Activated CD8-positive, alpha-beta memory T cell treated with anti-CD3 and anti-CD28 coated beads for 36 hours (primary cell): ENCODE results near the gene ZNF521. TPM values are rescaled to one million over a fixed set of nuclear protein-coding genes. Genes with fewer than 3 reads are reported as not detected.
"Not testable (repeated sequence)": the region's sequence is repeated elsewhere in the genome, so short reads cannot be mapped to it uniquely, and the experiment has no call there.

Source experiments
- CTCF ChIA-PET: fragments of 350-600 bp; sonication (Branson Sonifier 250); formaldehyde crosslinking; loops from one replicate; lab custom pipeline; 2021; ENCODE audit warnings: antibody characterized with exemption; lab: Charles Lee
- POLR2A ChIA-PET: fragments of 350-600 bp; sonication (Branson Sonifier 250); formaldehyde crosslinking; loops from one replicate; lab custom pipeline; 2021; ENCODE audit warnings: antibody characterized with exemption; lab: Charles Lee
- total RNA-seq, 2 experiments: library from RNA; stranded (reverse); gene quantifications; one replicate each; pipeline ENCODE4 v1.2.3, GENCODE V29; 2021

The ZNF521 gene
- total RNA-seq, 2 experiments from 2014 or later = not detected

DNA sequence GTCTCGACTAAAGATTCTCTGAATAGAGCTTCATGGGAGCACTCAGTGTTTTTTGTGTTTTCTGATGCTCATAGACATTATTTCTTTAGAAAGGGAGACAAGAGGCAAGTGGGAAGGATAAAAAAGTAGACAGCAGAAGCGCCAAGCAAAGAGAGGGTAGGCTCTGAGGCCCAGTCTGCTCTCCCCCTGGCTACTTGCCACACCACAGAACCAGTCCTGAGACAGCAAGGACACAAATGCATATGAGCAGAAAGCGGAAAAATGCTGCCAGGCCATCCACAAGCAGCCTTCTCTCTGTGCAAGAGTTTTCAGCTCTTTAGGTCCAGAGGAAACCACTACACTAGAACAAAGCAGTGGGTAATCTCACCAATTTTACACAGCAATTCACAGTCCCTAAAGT is 285.4 kb downstream of the ZNF521 start:
- CTCF ChIA-PET = no interaction called here

DNA sequence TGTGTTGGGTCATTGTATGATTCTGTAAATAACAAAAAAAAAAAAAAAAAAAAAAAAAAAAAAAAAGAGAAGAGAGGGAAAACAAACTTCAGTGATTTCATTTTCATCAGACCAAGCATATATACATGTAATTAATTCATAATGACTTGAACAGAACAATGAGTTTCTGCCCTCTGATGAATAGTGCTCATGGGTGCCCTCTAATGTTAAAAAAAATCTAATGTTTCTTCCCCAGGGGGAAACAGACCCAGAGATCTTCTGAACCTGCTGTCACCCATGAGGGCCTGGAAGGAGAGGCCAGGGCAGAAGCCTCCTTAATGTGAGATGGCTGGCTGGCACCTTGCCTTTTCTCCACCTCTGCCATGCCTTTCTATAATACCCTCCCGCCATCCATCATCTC is 289.2 kb downstream of the ZNF521 start:
- CTCF ChIA-PET = no interaction called here
- POLR2A ChIA-PET = no interaction called here

More for the DNA sequence above, 285.4 kb downstream of the ZNF521 start:
- POLR2A ChIA-PET = no interaction called here

DNA sequence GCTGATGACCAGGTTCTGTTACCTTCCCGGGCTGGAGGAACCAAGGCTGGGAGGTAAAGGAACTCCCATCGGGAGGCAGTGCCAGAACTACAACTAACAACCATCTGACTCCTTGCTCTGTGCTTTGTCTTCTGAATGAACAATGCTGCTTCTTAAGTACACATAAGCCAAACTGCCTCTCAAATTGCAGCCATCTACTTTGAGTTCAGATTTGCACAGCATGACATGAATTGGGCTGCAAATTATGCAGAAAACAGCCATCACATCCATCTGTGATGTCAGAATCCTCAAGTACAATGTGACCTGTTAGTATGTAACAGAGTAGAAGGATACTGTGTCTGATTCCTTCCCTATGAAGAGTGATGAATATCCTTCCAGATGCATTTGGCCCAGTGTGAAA is 290.6 kb downstream of the ZNF521 start:
- CTCF ChIA-PET = no interaction called here

DNA sequence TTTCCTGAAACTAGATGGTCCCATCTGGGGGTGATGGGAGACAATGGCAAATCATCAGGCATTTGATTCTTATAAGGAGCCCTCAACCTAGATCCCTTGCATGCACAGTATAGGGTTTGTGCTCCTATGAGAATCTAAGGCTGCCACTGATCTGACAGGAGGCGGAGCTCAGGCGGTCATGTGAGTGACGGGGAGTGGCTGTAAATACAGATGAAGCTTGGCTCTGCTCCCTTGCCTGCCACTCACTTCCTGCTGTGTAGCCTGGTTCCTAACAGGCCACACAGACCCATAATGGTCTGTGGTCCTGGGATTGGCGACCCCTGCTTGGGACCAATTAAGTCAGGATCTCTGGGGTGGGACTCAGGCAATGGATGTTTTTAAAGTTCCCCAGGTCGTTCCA is 293.4 kb downstream of the ZNF521 start:
- ChIA-PET POLR2A (no interaction called here), CTCF (no interaction called here)

More for the DNA sequence above, 290.6 kb downstream of the ZNF521 start:
- POLR2A ChIA-PET = no interaction called here

DNA sequence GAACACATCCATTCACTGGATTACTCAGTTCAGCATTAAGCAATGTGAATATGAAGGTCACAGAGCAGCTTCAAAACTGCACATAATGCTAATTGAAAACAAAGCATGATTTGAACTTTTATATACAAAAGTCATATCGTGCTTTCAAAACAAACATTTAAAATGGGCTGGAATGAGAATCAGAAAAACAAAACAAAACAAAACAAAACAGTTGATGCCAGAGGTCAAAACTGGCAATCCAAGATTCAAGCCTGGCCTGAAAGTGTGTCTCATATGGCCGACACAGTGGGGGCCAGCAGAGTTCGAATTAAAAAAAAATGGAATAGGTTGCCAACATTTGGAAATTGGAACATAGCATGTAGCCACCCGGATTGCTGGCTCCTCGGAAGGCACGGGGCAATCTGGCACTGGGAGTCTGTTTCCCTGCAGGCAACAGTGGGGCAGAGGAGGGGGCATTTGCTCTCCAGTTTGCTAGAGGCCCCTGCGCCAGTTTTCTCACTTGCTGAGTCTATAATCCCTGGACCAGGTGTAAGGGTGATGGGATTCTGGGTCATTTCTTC is 294.4 kb downstream of the ZNF521 start:
- CTCF ChIA-PET = no interaction called here
- POLR2A ChIA-PET = no interaction called here

DNA sequence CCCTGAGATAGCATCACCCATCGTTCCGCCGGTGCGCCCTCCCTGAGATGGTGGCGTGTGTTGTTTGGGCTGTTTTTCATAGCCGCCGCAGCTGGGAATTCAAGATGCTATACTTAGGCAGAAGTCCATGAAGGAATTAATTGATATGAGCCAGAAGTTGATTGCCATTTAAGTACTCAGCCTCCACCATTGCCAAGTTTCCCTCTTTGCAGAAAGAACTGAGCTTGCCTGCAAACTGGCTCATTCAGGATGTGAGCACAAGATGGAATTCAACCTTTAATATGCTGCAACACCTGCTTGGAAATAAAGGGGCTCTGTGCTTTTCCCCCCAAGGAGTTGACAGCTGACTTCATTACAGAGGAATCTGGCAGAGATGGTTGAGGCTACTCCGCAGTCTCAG is 295.5 kb downstream of the ZNF521 start:
- ChIA-PET CTCF (no interaction called here), POLR2A (no interaction called here)

- ChIA-PET CTCF (no interaction called here), POLR2A (no interaction called here)
Measured at GRCh38 chr18:25055076-25055475, 296.9 kb downstream of the ZNF521 start.

DNA sequence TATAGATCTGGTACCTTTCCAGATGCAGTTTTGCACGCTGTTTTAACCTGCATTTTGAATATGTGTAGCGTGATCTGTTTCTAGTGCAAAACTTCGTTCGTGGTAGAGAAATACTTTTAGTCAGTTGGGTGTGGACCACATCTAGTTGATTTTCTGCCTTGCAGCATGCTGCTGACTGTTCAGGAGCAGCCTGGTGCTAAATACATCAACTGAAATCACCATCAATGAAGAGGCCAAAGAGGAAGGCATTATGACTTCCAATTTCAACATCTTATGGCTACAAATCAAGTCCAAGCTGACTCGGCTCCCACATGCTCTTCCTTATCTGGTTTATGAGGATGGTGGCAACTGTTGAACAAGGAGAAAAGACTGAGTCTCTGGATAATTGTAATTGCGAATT is 298.5 kb downstream of the ZNF521 start:
- CTCF ChIA-PET = no interaction called here

DNA sequence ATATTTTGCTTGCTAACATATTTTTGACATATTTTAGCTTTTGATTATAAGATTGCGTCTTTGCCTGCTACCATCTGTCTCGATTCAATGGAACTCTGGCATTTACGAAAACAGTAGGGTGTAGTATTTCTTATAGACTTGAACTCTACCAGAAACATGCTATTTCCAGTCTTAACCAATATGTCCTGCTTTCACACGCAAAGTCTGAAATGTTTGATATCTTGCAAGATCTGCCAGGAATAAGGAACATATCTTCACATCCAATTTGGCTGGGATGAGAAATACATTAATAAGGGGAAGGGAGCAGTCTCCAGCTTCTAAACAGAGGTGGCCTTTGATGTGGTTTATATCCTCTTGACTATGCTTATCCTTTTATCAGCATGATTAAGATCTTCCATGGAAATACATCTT is 299.4 kb downstream of the ZNF521 start:
- CTCF ChIA-PET = interaction anchor here (0.7 kb wide), 1 partner anchor 296 kb away, joined by 6 read pairs; no protein-coding TSS in a partner anchor
- POLR2A ChIA-PET = no interaction called here

More for the DNA sequence above, 298.5 kb downstream of the ZNF521 start:
- POLR2A ChIA-PET = no interaction called here

GRCh38 chr18:25050605-25051004 is 301.4 kb downstream of the ZNF521 start:
- ChIA-PET CTCF (no interaction called here), POLR2A (no interaction called here)

GRCh38 chr18:25047983-25048382 is 304.0 kb downstream of the ZNF521 start:
- ChIA-PET POLR2A (no interaction called here), CTCF (no interaction called here)

GRCh38 chr18:25047421-25047820 is 304.5 kb downstream of the ZNF521 start:
- ChIA-PET CTCF (no interaction called here), POLR2A (no interaction called here)

GRCh38 chr18:25044694-25045093 is 307.3 kb downstream of the ZNF521 start:
- ChIA-PET POLR2A (no interaction called here), CTCF (no interaction called here)

GRCh38 chr18:25043104-25043503 is 308.9 kb downstream of the ZNF521 start:
- CTCF ChIA-PET = no interaction called here

DNA sequence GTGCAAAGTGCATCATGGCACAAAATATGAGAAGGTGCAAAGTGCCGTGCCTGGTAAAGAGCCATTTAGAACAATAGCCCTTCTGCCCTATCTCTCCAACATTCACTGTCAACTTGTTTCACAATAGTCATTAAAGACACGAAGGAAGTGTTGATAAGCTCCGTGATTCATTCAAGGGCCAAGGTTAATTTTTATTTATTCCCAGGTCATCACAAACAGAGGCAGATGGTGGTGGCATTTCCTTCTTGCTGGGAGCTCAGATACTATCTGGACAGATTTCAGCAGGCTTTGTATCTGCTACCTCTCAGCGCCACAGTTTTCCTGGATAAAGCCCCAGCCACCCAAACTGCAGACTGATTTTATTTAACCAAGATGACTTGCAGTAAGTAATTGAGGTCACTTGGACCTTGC is 309.3 kb downstream of the ZNF521 start:
- ChIA-PET POLR2A (no interaction called here), CTCF (no interaction called here)

More at GRCh38 chr18:25043104-25043503, 308.9 kb downstream of the ZNF521 start:
- POLR2A ChIA-PET = no interaction called here

DNA sequence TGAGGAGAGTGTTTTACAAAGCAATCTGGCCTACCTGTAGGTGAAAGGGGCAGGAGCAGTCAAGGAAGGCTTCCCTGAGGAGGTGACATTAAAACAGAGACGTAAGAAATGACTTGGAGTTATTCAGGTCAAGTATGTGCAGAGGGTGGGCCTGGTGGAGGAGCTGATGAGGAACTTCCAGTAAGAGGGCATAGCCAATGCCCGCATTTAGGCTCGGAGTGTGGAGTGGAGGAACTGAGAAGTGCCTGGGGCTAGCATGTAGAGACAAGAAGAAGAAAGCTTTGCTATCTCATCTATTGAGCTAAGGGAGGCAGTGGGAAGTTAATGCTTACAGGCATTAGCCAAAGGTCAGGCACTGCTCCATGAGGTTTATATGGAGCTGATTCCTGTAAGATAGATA is 312.2 kb downstream of the ZNF521 start:
- ChIA-PET CTCF (no interaction called here), POLR2A (no interaction called here)

DNA sequence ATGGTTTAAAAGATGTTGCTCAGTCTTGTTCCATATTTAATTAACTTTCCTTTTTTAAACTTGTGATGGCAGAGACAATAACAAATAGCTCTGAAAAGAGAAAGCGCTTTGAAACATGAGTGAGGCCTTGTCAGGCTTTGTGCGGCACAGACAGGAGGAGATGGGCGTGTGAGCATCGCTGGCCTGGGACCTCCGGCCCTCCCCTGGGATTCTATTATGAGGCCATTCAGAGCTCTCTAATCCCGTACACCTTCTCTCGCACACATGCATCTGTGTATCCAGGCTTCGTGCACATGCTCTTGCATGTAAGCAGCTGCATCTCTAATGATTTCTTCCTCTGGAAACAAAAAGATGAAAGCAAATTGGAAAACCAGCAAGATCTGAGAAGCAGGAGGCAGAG is 313.7 kb downstream of the ZNF521 start:
- ChIA-PET CTCF (no interaction called here), POLR2A (no interaction called here)

- CTCF ChIA-PET = no interaction called here
Measured at GRCh38 chr18:25033747-25034471, 318.1 kb downstream of the ZNF521 start.

DNA sequence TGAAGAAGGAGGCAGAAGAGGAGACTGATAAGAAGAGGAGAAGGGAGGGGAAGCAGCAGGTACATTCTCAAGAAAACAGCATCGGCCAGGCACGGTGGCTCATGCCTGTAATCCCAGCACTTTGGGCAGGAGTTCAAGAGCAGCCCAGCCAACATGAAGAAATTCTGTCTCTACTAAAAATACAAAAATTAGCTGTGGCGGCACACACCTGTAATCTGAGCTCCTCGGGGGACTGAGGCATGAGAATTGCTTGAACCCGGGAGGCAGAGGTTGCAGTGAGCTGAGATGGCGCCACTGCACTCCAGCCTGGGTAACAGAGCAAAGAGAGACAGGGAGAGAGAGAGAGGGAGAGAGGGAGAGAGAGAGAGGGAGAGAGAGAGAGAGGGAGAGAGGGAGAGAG is 318.8 kb downstream of the ZNF521 start:
- CTCF ChIA-PET, POLR2A ChIA-PET: not testable (repeated sequence)

More at GRCh38 chr18:25033747-25034471, 318.1 kb downstream of the ZNF521 start:
- POLR2A ChIA-PET = no interaction called here

GRCh38 chr18:25029802-25030201 is 322.2 kb downstream of the ZNF521 start:
- POLR2A ChIA-PET = no interaction called here
- CTCF ChIA-PET = no interaction called here

GRCh38 chr18:25019931-25020330 is 332.0 kb downstream of the ZNF521 start:
- CTCF ChIA-PET = no interaction called here
- POLR2A ChIA-PET = no interaction called here
